ENCODE data around the gene SSC5D.

SSC5D gene

DNA sequence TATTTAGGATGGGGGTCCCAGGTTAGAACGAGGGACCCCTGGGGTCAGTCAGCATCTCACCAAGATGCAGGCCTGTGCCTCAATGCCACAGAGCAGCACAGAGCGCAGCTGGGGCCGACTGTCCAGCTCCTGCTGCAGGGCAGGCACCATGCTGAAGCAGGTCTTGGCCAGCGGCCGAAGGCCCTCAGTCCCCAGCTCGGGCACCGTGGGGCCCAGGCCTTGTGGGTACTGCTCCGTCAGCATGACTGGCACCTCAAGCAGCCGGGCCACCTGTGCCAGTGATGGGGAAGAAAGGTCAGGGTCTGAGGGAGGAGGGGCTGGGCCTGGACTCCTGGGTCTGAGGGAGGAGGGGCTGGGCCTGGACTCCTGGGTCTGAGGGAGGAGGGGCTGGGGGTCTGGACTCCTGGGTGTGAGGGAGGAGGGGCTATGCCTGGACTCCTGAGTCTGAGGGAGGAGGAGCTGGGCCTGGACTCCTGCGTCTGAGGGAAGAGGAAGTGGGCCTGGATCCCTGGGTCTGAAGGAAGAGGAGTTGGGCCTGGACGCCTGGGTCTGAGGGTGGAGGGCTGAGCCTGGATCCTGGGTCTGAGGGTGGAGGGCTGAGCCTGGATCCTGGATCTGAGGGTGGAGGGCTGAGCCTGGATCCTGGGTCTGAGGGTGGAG is 32.5 kb upstream of the SSC5D start:
- Histone ChIP-seq H3K79me2 (ENCODE audit: control insufficient read depth, insufficient read depth, low read length, unreplicated experiment) (no peaks in the 10 kb centered on the region), H3K36me3 (ENCODE audit: insufficient read depth, low read length) (no peaks in the 10 kb centered on the region), H2AFZ (ENCODE audit: low read length, unreplicated experiment) (no peak overlapping the region), H3K27ac (ENCODE audit: low read depth, low read length) (no peak overlapping the region), H3K4me3 (ENCODE audit: low read depth, low read length) (no peak overlapping the region), H3K4me1 (ENCODE audit: control insufficient read depth, insufficient read depth, low read length, unreplicated experiment) (peaks cover 7% of the 10 kb centered on the region), H3K27me3 (ENCODE audit: insufficient read depth, low read length) (peaks cover 15% of the 10 kb centered on the region)

DNA sequence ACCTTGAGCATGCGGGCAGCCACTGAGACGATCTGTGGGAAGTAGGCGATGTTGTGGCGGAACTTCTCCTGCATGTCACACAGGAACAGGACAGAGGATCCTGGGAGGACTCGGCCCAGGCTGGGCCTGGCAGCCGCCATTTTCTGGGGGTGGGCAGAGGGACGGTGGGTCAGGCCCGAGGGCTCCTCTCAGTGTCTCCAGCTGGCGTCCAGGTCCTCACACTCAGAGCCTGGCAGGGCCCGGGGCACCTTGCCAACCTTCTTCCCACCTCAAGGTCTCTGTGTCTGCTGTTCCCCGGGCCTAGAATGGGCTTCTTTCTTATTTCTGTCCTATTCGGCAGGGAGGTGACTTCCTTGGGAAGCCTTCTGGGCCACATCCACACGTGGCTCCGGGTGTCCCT is 31.9 kb upstream of the SSC5D start:
- Histone ChIP-seq H3K4me3 (ENCODE audit: low read depth, low read length) (no peak overlapping the region), H3K36me3 (ENCODE audit: insufficient read depth, low read length) (no peaks in the 10 kb centered on the region), H3K4me1 (ENCODE audit: control insufficient read depth, insufficient read depth, low read length, unreplicated experiment) (peaks cover 7% of the 10 kb centered on the region), H3K27ac (ENCODE audit: low read depth, low read length) (no peak overlapping the region), H2AFZ (ENCODE audit: low read length, unreplicated experiment) (no peak overlapping the region), H3K79me2 (ENCODE audit: control insufficient read depth, insufficient read depth, low read length, unreplicated experiment) (no peaks in the 10 kb centered on the region), H3K27me3 (ENCODE audit: insufficient read depth, low read length) (peaks cover 12% of the 10 kb centered on the region)

- no peaks in the 10 kb centered on the region for H3K36me3 ChIP-seq (ENCODE audit: insufficient read depth, low read length)
- H3K27me3 ChIP-seq (ENCODE audit: insufficient read depth, low read length): no peaks in the 10 kb centered on the region; the same call in 1 of the 2 replicates
- no peak overlapping the region for H3K27ac ChIP-seq (ENCODE audit: low read depth, low read length)
- no peak overlapping the region for H3K4me3 ChIP-seq (ENCODE audit: low read depth, low read length)
- no peaks in the 10 kb centered on the region for H3K79me2 ChIP-seq (ENCODE audit: control insufficient read depth, insufficient read depth, low read length, unreplicated experiment)
- H3K4me1 ChIP-seq (ENCODE audit: control insufficient read depth, insufficient read depth, low read length, unreplicated experiment): peaks cover 7% of the 10 kb centered on the region
- H2AFZ ChIP-seq (ENCODE audit: low read length, unreplicated experiment): no peak overlapping the region
Measured at GRCh38 chr19:55457683-55458457, 30.4 kb upstream of the SSC5D start.

- H3K79me2 ChIP-seq (ENCODE audit: control insufficient read depth, insufficient read depth, low read length, unreplicated experiment): no peaks in the 10 kb centered on the region
- peaks cover 7% of the 10 kb centered on the region for H3K4me1 ChIP-seq (ENCODE audit: control insufficient read depth, insufficient read depth, low read length, unreplicated experiment)
- H2AFZ ChIP-seq (ENCODE audit: low read length, unreplicated experiment): no peak overlapping the region
- H3K4me3 ChIP-seq (ENCODE audit: low read depth, low read length): no peak overlapping the region
- H3K27ac ChIP-seq (ENCODE audit: low read depth, low read length): no peak overlapping the region
- no peaks in the 10 kb centered on the region for H3K36me3 ChIP-seq (ENCODE audit: insufficient read depth, low read length)
- no peaks in the 10 kb centered on the region for H3K27me3 ChIP-seq (ENCODE audit: insufficient read depth, low read length)
Measured at GRCh38 chr19:55459551-55459949, 28.7 kb upstream of the SSC5D start.

GRCh38 chr19:55459950-55460657 is 28.1 kb upstream of the SSC5D start:
- Histone ChIP-seq H3K4me3 (ENCODE audit: low read depth, low read length) (peak overlapping the region; percentile 93), H3K4me1 (ENCODE audit: control insufficient read depth, insufficient read depth, low read length, unreplicated experiment) (peaks cover 7% of the 10 kb centered on the region), H3K79me2 (ENCODE audit: control insufficient read depth, insufficient read depth, low read length, unreplicated experiment) (no peaks in the 10 kb centered on the region), H2AFZ (ENCODE audit: low read length, unreplicated experiment) (no peak overlapping the region), H3K27ac (ENCODE audit: low read depth, low read length) (no peak overlapping the region), H3K27me3 (ENCODE audit: insufficient read depth, low read length) (no peaks in the 10 kb centered on the region), H3K36me3 (ENCODE audit: insufficient read depth, low read length) (no peaks in the 10 kb centered on the region)

GRCh38 chr19:55460670-55461258 is 27.5 kb upstream of the SSC5D start:
- Histone ChIP-seq H3K27me3 (ENCODE audit: insufficient read depth, low read length) (no peaks in the 10 kb centered on the region), H3K4me1 (ENCODE audit: control insufficient read depth, insufficient read depth, low read length, unreplicated experiment) (peaks cover 7% of the 10 kb centered on the region), H3K27ac (ENCODE audit: low read depth, low read length) (peak overlapping the region; percentile 72; the same call in 1 of the 2 replicates), H3K79me2 (ENCODE audit: control insufficient read depth, insufficient read depth, low read length, unreplicated experiment) (no peaks in the 10 kb centered on the region), H3K4me3 (ENCODE audit: low read depth, low read length) (peak overlapping the region; percentile 93), H3K36me3 (ENCODE audit: insufficient read depth, low read length) (no peaks in the 10 kb centered on the region), H2AFZ (ENCODE audit: low read length, unreplicated experiment) (no peak overlapping the region)

DNA sequence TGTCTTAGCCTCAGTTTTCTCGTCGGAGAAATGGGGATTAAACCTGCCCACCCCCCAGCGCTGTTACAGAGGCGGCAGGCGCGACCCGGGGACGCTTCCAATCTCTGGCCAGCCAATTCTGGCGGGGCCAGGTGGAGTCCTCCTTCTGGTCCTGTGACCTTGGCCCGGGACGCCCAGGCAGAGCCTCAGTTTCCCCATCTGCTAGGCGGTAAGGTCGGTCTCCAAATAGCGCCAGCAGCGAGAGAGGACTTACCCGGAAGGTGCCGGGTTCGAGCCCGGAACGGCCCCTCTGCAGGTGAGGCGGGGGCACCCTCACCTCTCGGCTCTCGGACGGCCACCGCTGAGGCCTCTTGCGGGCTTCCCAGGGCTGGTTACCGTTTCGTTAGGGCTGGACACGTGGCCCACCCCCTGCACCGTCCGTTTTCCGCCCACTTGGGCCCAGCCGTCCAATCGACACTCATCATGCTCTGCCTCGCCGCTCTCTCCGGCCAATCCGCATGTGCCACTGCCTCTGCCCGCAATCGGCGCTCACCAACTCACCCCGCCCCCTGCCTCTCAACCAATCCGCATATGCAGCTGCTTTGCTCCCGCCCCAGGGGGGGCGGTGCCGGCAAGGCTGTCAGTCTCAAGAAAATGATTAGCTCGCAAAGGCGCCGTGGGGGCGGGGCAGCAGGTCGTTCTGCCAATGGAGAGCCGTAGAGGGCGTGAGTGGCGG is 26.8 kb upstream of the SSC5D start, which contains the start of gene ISOC2:
TSS of gene ISOC2 (minus strand) at position 384 of the 715 bp plus-strand sequence. CDS start 5,156 bp downstream, outside the sequence.
- no peak within 1 kb of the TSS for H2AFZ ChIP-seq (ENCODE audit: low read length, unreplicated experiment)
- no peaks in the 10 kb centered on the region for H3K79me2 ChIP-seq (ENCODE audit: control insufficient read depth, insufficient read depth, low read length, unreplicated experiment)
- H3K36me3 ChIP-seq (ENCODE audit: insufficient read depth, low read length): no peaks in the 10 kb centered on the region
- no peaks in the 10 kb centered on the region for H3K27me3 ChIP-seq (ENCODE audit: insufficient read depth, low read length)
- peak within 1 kb of the TSS; percentile 72 for H3K27ac ChIP-seq (ENCODE audit: low read depth, low read length)
- peak within 1 kb of the TSS; percentile 93 for H3K4me3 ChIP-seq (ENCODE audit: low read depth, low read length)
- peaks cover 7% of the 10 kb centered on the region for H3K4me1 ChIP-seq (ENCODE audit: control insufficient read depth, insufficient read depth, low read length, unreplicated experiment)

DNA sequence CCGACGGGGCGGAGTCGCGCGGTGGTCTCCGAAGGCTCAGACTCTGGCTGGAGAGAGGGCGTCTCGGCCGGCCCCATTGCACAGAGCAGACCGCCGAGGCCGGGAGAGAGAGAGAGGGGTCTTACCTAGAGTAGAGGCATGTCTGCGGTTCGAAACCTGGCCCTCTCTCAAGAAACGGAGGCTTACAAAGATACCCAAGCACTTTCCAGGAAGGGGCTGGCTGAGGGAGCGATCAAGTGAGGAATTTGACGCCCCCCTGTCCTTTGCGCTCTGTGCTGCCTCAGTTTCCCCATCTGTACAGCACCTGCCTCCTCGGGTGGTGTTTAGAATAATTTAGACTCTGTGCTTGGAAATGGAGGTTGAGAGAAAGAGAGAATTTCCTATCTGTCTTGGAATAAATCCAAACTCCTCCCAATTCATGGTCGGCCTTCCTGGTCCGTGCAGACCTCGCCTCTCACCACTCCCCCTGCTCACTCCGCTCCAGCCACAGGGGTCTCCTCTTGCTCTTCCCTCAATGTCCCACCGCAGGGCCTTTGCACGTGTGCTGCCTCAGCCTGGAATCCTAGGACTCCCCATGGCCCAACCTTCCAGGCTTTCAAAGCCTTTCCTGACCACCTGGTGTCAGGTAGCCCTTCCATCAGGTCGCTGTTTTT is 26.1 kb upstream of the SSC5D start:
- Histone ChIP-seq H3K27me3 (ENCODE audit: insufficient read depth, low read length) (no peaks in the 10 kb centered on the region), H3K4me3 (ENCODE audit: low read depth, low read length) (peak overlapping the region; percentile 76), H3K27ac (ENCODE audit: low read depth, low read length) (no peak overlapping the region), H3K79me2 (ENCODE audit: control insufficient read depth, insufficient read depth, low read length, unreplicated experiment) (no peaks in the 10 kb centered on the region), H3K4me1 (ENCODE audit: control insufficient read depth, insufficient read depth, low read length, unreplicated experiment) (peaks cover 7% of the 10 kb centered on the region), H3K36me3 (ENCODE audit: insufficient read depth, low read length) (no peaks in the 10 kb centered on the region), H2AFZ (ENCODE audit: low read length, unreplicated experiment) (no peak overlapping the region)

GRCh38 chr19:55462722-55463121 is 25.5 kb upstream of the SSC5D start:
- Histone ChIP-seq H3K4me3 (ENCODE audit: low read depth, low read length) (no peak overlapping the region), H3K27ac (ENCODE audit: low read depth, low read length) (no peak overlapping the region), H2AFZ (ENCODE audit: low read length, unreplicated experiment) (no peak overlapping the region), H3K79me2 (ENCODE audit: control insufficient read depth, insufficient read depth, low read length, unreplicated experiment) (no peaks in the 10 kb centered on the region), H3K36me3 (ENCODE audit: insufficient read depth, low read length) (no peaks in the 10 kb centered on the region), H3K27me3 (ENCODE audit: insufficient read depth, low read length) (no peaks in the 10 kb centered on the region), H3K4me1 (ENCODE audit: control insufficient read depth, insufficient read depth, low read length, unreplicated experiment) (peaks cover 12% of the 10 kb centered on the region)

All from ACC112 (cell line).